Panc1 (cell line): Measurements from ENCODE around the gene LYSMD4. TPM values are rescaled to one million over a fixed set of nuclear protein-coding genes. Genes with fewer than 3 reads are reported as not detected.

Experiments used
- ATAC-seq: fragments of 200-7000 bp; cut with Tn5 transposase; 2 replicates; pipeline ENCODE4 v1.9.1; 2020; ENCODE audit warnings: mild to moderate bottlenecking, moderate library complexity
- BruUV-seq: library from RNA; stranded (reverse); fragments of 400-500 nt; replicated peaks from 2 replicates; lab custom pipeline; 2021; lab: Mats Ljungman, UMichigan
- CTCF ChIA-PET: fragments of 300-600 bp; sonication (Branson Sonifier 250); formaldehyde crosslinking; loops from one replicate; lab custom pipeline; 2022; ENCODE audit warnings: antibody characterized with exemption; lab: Charles Lee
- POLR2A ChIA-PET: fragments of 300-600 bp; sonication (Branson Sonifier 250); formaldehyde crosslinking; loops from one replicate; lab custom pipeline; 2022; ENCODE audit warnings: antibody characterized with exemption; lab: Charles Lee
- DNase-seq: peaks from one replicate; pipeline ENCODE4 v3.0.0-alpha.2; 2010; ENCODE audit warnings: low read depth, low spot score
- H3K27ac ChIP-seq: 2 replicates; pipeline ENCODE4 v1.5.1; 2011; ENCODE audit warnings: mild to moderate bottlenecking, low read length, inconsistent platforms
- H3K27me3 ChIP-seq: fragments of 200-500 bp; sonication (Bioruptor generic); 2 replicates; pipeline ENCODE4 v1.6.0; 2014; ENCODE audit warnings: low read length, inconsistent platforms; ENCODE audit not compliant: control insufficient read depth, insufficient read depth
- H3K36me3 ChIP-seq: fragments of 200-500 bp; sonication (Bioruptor generic); 2 replicates; pipeline ENCODE4 v1.5.1; 2014; ENCODE audit warnings: inconsistent platforms, mild to moderate bottlenecking, low read length, moderate library complexity; ENCODE audit not compliant: control insufficient read depth, insufficient read depth
- H3K4me1 ChIP-seq: 2 replicates; pipeline ENCODE4 v1.5.1; 2011; ENCODE audit warnings: inconsistent platforms, mild to moderate bottlenecking, low read length, moderate library complexity; ENCODE audit not compliant: control insufficient read depth, insufficient read depth
- H3K4me3 ChIP-seq, 2 experiments: 2 replicates each; pipeline ENCODE4 v1.5.1; 2011 to 2012; ENCODE audit warnings: low read depth in 2 of 2, low read length in 2 of 2, mild to moderate bottlenecking in 2 of 2, inconsistent platforms in 1 of 2, moderate library complexity in 1 of 2
- H3K9me3 ChIP-seq: fragments of 200-500 bp; sonication (Bioruptor generic); 2 replicates; pipeline ENCODE4 v1.5.1; 2014; ENCODE audit warnings: low read depth, mild to moderate bottlenecking, inconsistent platforms, low read length, moderate library complexity; ENCODE audit not compliant: control insufficient read depth, insufficient read depth
- CTCF ChIP-seq: fragments of 450-650 bp; IDR thresholded peaks from 2 replicates; pipeline ENCODE4 v1.5.1; 2017; ENCODE audit warnings: mild to moderate bottlenecking
- POLR2AphosphoS5 ChIP-seq: IDR thresholded peaks from 2 replicates; pipeline ENCODE4 v1.6.1; 2012; ENCODE audit warnings: mild to moderate bottlenecking, low read depth, low read length, moderate library complexity
- SIN3A ChIP-seq: IDR thresholded peaks from 2 replicates; pipeline ENCODE4 v1.6.1; 2012; ENCODE audit warnings: low read depth, mild to moderate bottlenecking, low read length, moderate library complexity, borderline replicate concordance; ENCODE audit not compliant: insufficient read depth
- TCF7L2 ChIP-seq: IDR thresholded peaks from 2 replicates; pipeline ENCODE4 v1.6.1; 2011; ENCODE audit warnings: mild to moderate bottlenecking, low read depth, low read length, inconsistent platforms
- in situ Hi-C: cut with HindIII; loops from 2 replicates; pipeline ENCODE4 v1.10.0; 2016; ENCODE audit warnings: low sequenced_read_pairs, low pct_unique_long_range_greater_than_20kb
- intact Hi-C: fragments of 100-400 bp; cut with micrococcal nuclease; formaldehyde crosslinking; loops from one replicate; pipeline ENCODE4 v1.10.0; 2022; ENCODE audit not compliant: unreplicated experiment
- total RNA-seq: library from RNA; stranded (reverse); gene quantifications from one replicate; pipeline ENCODE4 v1.2.1, GENCODE V29; 2021; ENCODE audit not compliant: unreplicated experiment
- TF ChIP-seq, protein P1 (sequence below), 2 experiments: IDR thresholded peaks; 2 replicates each; pipeline ENCODE4 v1.6.1; 2011 to 2012; ENCODE audit warnings: low read depth in 2 of 2, control low read depth in 1 of 2, low read length in 1 of 2, mild to moderate bottlenecking in 1 of 2, moderate library complexity in 1 of 2; ENCODE audit not compliant: insufficient read depth in 1 of 2

Gene LYSMD4
- total RNA-seq, 1 experiment from 2014 or later, result 8.9 TPM

- Histone ChIP-seq H3K9me3 (no peaks in the 10 kb centered on the region), H3K27ac (no peak overlapping the region), H3K27me3 (no peaks in the 10 kb centered on the region), H3K36me3 (peaks cover 2% of the 10 kb centered on the region), H3K4me3 (no peak overlapping the region), H3K4me1 (no peaks in the 10 kb centered on the region)
- in situ Hi-C loops, result no loop called here
- intact Hi-C loops, result no loop called here
- CTCF ChIA-PET, result interaction anchor here (0.6 to 1.3 kb wide), 2 partner anchors 12 to 410 kb away, joined by 3 to 7 read pairs; no protein-coding TSS in a partner anchor
- no peak for DNase-seq
- POLR2A ChIA-PET, result interaction anchor here (0.5 kb wide), 1 partner anchor 14 kb away, joined by 4 read pairs; no protein-coding TSS in a partner anchor
- BruUV-seq, result no TSS peak
- TF ChIP-seq CTCF, result no peak
- TF ChIP-seq POLR2AphosphoS5, result no peak
- TF ChIP-seq, protein P1, sequence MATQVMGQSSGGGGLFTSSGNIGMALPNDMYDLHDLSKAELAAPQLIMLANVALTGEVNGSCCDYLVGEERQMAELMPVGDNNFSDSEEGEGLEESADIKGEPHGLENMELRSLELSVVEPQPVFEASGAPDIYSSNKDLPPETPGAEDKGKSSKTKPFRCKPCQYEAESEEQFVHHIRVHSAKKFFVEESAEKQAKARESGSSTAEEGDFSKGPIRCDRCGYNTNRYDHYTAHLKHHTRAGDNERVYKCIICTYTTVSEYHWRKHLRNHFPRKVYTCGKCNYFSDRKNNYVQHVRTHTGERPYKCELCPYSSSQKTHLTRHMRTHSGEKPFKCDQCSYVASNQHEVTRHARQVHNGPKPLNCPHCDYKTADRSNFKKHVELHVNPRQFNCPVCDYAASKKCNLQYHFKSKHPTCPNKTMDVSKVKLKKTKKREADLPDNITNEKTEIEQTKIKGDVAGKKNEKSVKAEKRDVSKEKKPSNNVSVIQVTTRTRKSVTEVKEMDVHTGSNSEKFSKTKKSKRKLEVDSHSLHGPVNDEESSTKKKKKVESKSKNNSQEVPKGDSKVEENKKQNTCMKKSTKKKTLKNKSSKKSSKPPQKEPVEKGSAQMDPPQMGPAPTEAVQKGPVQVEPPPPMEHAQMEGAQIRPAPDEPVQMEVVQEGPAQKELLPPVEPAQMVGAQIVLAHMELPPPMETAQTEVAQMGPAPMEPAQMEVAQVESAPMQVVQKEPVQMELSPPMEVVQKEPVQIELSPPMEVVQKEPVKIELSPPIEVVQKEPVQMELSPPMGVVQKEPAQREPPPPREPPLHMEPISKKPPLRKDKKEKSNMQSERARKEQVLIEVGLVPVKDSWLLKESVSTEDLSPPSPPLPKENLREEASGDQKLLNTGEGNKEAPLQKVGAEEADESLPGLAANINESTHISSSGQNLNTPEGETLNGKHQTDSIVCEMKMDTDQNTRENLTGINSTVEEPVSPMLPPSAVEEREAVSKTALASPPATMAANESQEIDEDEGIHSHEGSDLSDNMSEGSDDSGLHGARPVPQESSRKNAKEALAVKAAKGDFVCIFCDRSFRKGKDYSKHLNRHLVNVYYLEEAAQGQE (IDR thresholded peaks at IDR 0.05; ENCODE audit: insufficient read depth in 1 of 2, low read depth in 2 of 2, low read length in 1 of 2), result no peak
- no peak for TF ChIP-seq SIN3A
- TF ChIP-seq TCF7L2, result no peak
- ATAC-seq, result no peak
These were observed 16.6 kb downstream of the LYSMD4 start for GRCh38 chr15:99716540-99717095.

- ChIA-PET POLR2A (no interaction called here), CTCF (no interaction called here)
- Histone ChIP-seq H3K36me3 (peaks cover 2% of the 10 kb centered on the region), H3K27me3 (no peaks in the 10 kb centered on the region), H3K4me1 (no peaks in the 10 kb centered on the region), H3K9me3 (no peaks in the 10 kb centered on the region), H3K4me3 (no peak overlapping the region), H3K27ac (no peak overlapping the region)
- no peak for DNase-seq
- ATAC-seq, result no peak
- in situ Hi-C loops, result no loop called here
- TF ChIP-seq CTCF (no peak), POLR2AphosphoS5 (no peak), SIN3A (no peak), TCF7L2 (no peak)
- TF ChIP-seq, protein P1 (IDR thresholded peaks at IDR 0.05; ENCODE audit: insufficient read depth in 1 of 2, low read depth in 2 of 2, low read length in 1 of 2), result no peak
- BruUV-seq, result no TSS peak
- intact Hi-C loops, result no loop called here
These were observed 20.8 kb downstream of the LYSMD4 start for GRCh38 chr15:99712415-99712814.
